ENCODE measurements around the gene FAM3C.

FAM3C gene

DNA sequence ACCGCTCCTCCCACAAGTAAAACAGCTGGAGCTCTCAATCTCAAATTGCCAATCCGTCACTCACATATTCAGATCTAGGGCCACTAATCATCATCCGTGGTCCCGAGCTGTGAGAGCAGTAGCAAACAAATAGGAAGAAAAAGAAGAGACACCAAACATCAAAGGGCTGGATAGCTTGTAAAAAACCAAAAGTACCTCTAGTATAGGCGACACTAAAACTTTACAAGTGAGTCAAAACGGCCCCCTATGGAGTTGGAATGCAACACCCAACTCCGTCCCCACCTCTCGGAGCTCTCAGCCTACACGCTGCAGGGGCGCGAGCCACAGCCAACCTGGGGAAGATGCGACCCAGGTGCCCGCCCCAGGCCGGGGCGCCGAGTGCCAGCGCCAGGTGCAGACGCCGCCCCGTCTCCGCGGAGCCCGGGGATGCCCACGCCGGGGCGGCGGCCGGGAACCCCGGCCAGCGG lies 581 bp downstream of the FAM3C start:
- no peaks in the 10 kb centered on the region for H3K27me3 ChIP-seq (ENCODE audit: control insufficient read depth, insufficient read depth, low read length, poor library complexity, severe bottlenecking)
- H3K36me3 ChIP-seq (ENCODE audit: control insufficient read depth, insufficient read depth, low read length) = no peaks in the 10 kb centered on the region
- peak overlapping the region; percentile 70 for H3K27ac ChIP-seq (ENCODE audit: insufficient read depth, low read depth, low read length, poor library complexity, severe bottlenecking)
- no peaks in the 10 kb centered on the region for H3K9me3 ChIP-seq (ENCODE audit: control insufficient read depth, low read length)
- 1% methylated on average over 29 to 30 of the region's 30 CpGs for WGBS, 2 experiments
- H3K4me3 ChIP-seq (ENCODE audit: insufficient read depth, low read depth, low read length) = peak overlapping the region; percentile 82
- H3K4me1 ChIP-seq (ENCODE audit: control insufficient read depth, insufficient read depth, low read length) = peaks cover 5% of the 10 kb centered on the region

DNA sequence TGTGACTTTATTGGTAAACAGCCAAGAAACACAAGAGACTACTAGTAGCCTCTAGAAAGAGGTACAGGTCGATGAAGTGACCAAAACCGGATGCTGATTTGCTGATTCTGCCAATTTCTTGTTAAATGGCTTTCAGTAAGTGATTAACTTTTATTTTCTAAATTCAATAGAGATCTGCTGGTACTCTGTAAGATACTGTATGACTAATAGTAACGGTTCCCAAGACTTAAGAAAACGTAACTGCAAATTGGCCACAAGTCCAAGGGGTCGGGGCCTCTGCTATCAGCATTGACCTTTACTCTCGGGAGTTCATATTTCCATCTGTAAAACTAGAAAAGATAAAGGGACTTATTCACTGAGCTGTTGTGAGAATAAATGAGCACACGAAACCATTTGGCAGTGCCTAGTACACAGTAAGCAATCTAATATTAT lies 1.4 kb downstream of the FAM3C start:
- Histone ChIP-seq H3K27me3 (ENCODE audit: control insufficient read depth, insufficient read depth, low read length, poor library complexity, severe bottlenecking) (no peaks in the 10 kb centered on the region), H3K36me3 (ENCODE audit: control insufficient read depth, insufficient read depth, low read length) (no peaks in the 10 kb centered on the region), H3K4me3 (ENCODE audit: insufficient read depth, low read depth, low read length) (no peak overlapping the region), H3K9me3 (ENCODE audit: control insufficient read depth, low read length) (no peaks in the 10 kb centered on the region), H3K27ac (ENCODE audit: insufficient read depth, low read depth, low read length, poor library complexity, severe bottlenecking) (no peak overlapping the region), H3K4me1 (ENCODE audit: control insufficient read depth, insufficient read depth, low read length) (peaks cover 5% of the 10 kb centered on the region)
- WGBS, 2 experiments = 95 to 96% methylated on average over 6 to 7 of the region's 7 CpGs

DNA sequence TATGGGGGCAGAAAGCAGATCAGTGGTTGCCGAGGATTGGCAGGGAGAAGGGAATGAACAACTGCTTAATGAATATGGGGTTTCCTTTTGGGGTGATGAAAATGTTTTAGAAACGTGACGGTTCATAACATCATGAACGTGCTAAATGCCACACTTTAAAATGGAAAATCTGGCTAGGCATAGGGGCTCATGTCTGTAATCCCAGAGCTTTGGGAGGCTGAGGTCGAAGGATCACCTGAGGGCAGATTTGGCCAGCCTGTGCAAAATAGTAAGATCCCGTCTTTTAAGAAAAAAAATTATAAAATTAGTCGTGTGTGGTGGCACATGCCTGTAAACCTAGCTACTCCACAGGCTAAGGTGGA lies 3.1 kb downstream of the FAM3C start:
- no peak overlapping the region for H3K27ac ChIP-seq (ENCODE audit: insufficient read depth, low read depth, low read length, poor library complexity, severe bottlenecking)
- H3K36me3 ChIP-seq (ENCODE audit: control insufficient read depth, insufficient read depth, low read length) = no peaks in the 10 kb centered on the region
- peaks cover 5% of the 10 kb centered on the region for H3K4me1 ChIP-seq (ENCODE audit: control insufficient read depth, insufficient read depth, low read length)
- H3K27me3 ChIP-seq (ENCODE audit: control insufficient read depth, insufficient read depth, low read length, poor library complexity, severe bottlenecking) = no peaks in the 10 kb centered on the region
- 97% methylated on average over 7 of the region's 7 CpGs for WGBS, 2 experiments
- no peak overlapping the region for H3K4me3 ChIP-seq (ENCODE audit: insufficient read depth, low read depth, low read length)
- H3K9me3 ChIP-seq (ENCODE audit: control insufficient read depth, low read length) = no peaks in the 10 kb centered on the region

DNA sequence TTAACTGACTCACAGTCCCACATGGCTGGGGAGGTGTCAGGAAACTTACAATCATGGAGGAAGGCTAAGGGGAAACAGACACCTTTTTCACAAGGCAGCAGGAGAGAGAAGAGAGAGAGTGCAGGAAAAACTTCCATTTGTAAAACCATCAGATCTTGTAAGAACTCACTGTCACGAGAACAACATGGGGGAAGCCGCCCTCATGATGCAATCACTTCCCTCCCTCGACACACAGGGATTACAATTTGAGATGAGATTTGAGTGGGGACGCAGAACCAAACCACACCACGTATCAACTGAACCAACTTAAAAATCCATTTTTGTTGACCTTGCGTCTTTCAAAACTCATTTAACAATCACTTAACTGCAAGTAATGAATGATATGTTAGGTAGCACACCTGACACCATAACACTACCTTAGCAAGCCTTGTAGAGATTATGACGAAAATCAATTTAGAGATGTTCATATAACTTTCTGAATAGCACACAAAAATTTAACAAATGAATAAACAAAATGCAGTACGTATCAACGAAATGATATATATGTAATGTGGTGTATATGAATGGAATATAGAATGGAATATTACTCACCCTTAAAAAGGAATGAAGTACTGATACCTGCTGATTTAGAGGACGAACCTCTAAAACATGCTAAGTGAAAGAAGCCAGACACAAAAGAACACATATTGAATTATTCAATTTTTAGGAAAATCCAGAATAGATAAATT lies 3.7 kb downstream of the FAM3C start:
- Histone ChIP-seq H3K27me3 (ENCODE audit: control insufficient read depth, insufficient read depth, low read length, poor library complexity, severe bottlenecking) (no peaks in the 10 kb centered on the region), H3K4me3 (ENCODE audit: insufficient read depth, low read depth, low read length) (no peak overlapping the region), H3K9me3 (ENCODE audit: control insufficient read depth, low read length) (no peaks in the 10 kb centered on the region), H3K36me3 (ENCODE audit: control insufficient read depth, insufficient read depth, low read length) (no peaks in the 10 kb centered on the region), H3K4me1 (ENCODE audit: control insufficient read depth, insufficient read depth, low read length) (peaks cover 5% of the 10 kb centered on the region), H3K27ac (ENCODE audit: insufficient read depth, low read depth, low read length, poor library complexity, severe bottlenecking) (no peak overlapping the region)
- 95 to 100% methylated on average over 6 to 10 of the region's 10 CpGs for WGBS, 2 experiments

DNA sequence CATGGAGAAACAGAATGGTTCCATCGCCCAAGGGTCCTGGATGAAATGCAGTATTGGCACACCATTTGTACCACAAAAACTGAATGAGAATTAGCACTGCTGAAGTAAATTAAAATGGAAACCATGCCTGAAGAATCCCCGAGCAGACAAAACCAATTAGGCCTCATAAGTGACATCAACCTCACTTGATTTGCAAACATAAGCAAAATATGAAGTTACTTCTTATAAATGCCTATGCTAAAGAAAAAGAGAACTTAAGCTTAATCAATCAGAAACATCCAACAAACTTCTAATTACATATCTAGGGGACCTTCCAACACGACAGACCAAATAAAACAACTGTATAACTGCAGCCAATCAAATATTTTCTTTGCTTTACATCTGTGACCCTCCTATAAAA lies 4.4 kb downstream of the FAM3C start:
- Histone ChIP-seq H3K4me3 (ENCODE audit: insufficient read depth, low read depth, low read length) (no peak overlapping the region), H3K27me3 (ENCODE audit: control insufficient read depth, insufficient read depth, low read length, poor library complexity, severe bottlenecking) (no peaks in the 10 kb centered on the region), H3K27ac (ENCODE audit: insufficient read depth, low read depth, low read length, poor library complexity, severe bottlenecking) (no peak overlapping the region), H3K36me3 (ENCODE audit: control insufficient read depth, insufficient read depth, low read length) (no peaks in the 10 kb centered on the region), H3K9me3 (ENCODE audit: control insufficient read depth, low read length) (no peaks in the 10 kb centered on the region), H3K4me1 (ENCODE audit: control insufficient read depth, insufficient read depth, low read length) (peaks cover 5% of the 10 kb centered on the region)
- 92 to 96% methylated on average over 3 of the region's 3 CpGs for WGBS, 2 experiments

DNA sequence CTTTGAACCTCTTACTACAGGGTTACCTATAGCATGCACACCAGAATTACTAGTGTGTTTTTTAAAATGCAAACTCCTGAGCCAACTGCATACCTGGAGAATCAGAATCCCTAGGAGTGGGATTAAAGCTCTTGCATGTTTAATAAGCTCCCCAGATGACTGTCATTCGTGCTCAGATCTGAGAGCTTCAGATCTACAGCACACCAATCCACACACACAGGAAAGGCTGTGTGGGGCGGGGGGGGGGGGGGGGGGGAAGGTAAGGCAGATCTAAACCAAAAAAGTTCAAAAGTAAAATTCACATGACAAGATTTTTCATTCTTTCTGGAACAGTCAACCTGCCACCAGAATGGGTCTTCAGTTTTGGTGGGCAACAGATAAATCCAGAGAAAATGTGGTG lies 5.5 kb downstream of the FAM3C start:
- WGBS, 2 experiments = no CpG with 5 or more reads among the region's 2 CpGs
- H3K9me3 ChIP-seq (ENCODE audit: control insufficient read depth, low read length) = no peaks in the 10 kb centered on the region
- no peaks in the 10 kb centered on the region for H3K36me3 ChIP-seq (ENCODE audit: control insufficient read depth, insufficient read depth, low read length)
- no peak overlapping the region for H3K27ac ChIP-seq (ENCODE audit: insufficient read depth, low read depth, low read length, poor library complexity, severe bottlenecking)
- H3K27me3 ChIP-seq (ENCODE audit: control insufficient read depth, insufficient read depth, low read length, poor library complexity, severe bottlenecking) = no peaks in the 10 kb centered on the region
- H3K4me3 ChIP-seq (ENCODE audit: insufficient read depth, low read depth, low read length) = no peak overlapping the region
- peaks cover 8% of the 10 kb centered on the region for H3K4me1 ChIP-seq (ENCODE audit: control insufficient read depth, insufficient read depth, low read length)

DNA sequence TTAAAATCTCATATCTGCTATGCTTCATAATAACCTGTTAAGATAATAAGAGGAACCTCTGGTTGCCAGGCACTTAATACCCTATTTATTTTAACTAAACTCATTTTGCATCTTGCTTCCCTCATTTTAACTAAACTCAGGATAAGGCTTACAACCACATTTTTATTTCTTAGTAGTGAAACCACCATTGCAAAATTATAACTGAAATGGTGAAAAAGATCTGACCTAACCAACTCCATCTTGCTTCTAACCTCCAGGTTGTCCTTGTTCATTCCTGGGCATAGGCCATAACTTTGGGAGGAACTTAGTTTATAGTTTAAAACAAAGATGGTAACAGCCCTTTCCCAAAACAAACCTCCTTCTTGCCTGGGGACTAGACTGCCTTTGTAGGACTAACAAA lies 6.0 kb downstream of the FAM3C start:
- Histone ChIP-seq H3K27me3 (ENCODE audit: control insufficient read depth, insufficient read depth, low read length, poor library complexity, severe bottlenecking) (no peaks in the 10 kb centered on the region), H3K36me3 (ENCODE audit: control insufficient read depth, insufficient read depth, low read length) (no peaks in the 10 kb centered on the region), H3K27ac (ENCODE audit: insufficient read depth, low read depth, low read length, poor library complexity, severe bottlenecking) (no peak overlapping the region), H3K4me3 (ENCODE audit: insufficient read depth, low read depth, low read length) (no peak overlapping the region), H3K4me1 (ENCODE audit: control insufficient read depth, insufficient read depth, low read length) (peaks cover 11% of the 10 kb centered on the region), H3K9me3 (ENCODE audit: control insufficient read depth, low read length) (no peaks in the 10 kb centered on the region)

DNA sequence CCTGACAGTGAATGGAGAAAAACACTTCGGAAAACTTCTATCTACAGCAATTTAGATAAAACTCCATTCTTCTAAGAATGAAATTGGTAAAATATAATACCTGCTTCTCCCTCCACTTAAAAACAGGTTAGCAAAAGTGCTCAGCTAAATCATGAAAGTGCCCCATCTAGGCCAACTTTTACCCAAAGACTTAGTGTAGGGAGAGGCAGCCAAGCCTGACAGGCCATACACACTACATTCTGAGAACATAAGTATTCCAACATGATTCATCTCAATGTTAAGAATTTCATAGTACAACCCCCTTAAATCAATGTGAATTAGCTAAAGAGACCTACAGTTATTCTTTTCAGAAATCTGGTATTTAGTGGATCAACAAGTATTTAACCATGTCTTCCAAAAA lies 7.2 kb downstream of the FAM3C start:
- Histone ChIP-seq H3K27me3 (ENCODE audit: control insufficient read depth, insufficient read depth, low read length, poor library complexity, severe bottlenecking) (no peaks in the 10 kb centered on the region), H3K36me3 (ENCODE audit: control insufficient read depth, insufficient read depth, low read length) (no peaks in the 10 kb centered on the region), H3K4me3 (ENCODE audit: insufficient read depth, low read depth, low read length) (no peak overlapping the region), H3K27ac (ENCODE audit: insufficient read depth, low read depth, low read length, poor library complexity, severe bottlenecking) (no peak overlapping the region), H3K4me1 (ENCODE audit: control insufficient read depth, insufficient read depth, low read length) (peaks cover 5% of the 10 kb centered on the region), H3K9me3 (ENCODE audit: control insufficient read depth, low read length) (no peaks in the 10 kb centered on the region)
- 100% methylated on average over 1 of the region's 1 CpG; no CpG with 5 or more reads in 1 of the 2 experiments for WGBS, 2 experiments

DNA sequence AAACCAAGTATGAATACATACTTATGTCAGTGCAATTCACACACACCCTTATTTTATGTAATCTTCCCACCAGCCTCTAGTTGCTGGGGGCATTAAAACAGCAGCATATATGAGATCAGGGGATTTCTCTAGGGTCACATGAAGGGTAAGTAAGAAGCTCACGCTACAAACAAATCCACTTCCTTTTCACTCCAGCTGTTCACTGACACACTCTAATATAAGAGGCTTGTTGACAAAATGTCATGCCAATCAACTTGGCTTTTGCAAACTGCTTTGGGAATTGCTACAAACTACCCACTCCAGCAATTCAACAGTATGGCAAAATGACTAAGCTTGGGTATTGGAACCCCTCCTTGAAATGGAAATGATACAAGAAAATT lies 10.3 kb downstream of the FAM3C start:
- no peak overlapping the region for H3K27ac ChIP-seq (ENCODE audit: insufficient read depth, low read depth, low read length, poor library complexity, severe bottlenecking)
- H3K27me3 ChIP-seq (ENCODE audit: control insufficient read depth, insufficient read depth, low read length, poor library complexity, severe bottlenecking) = no peaks in the 10 kb centered on the region
- no peaks in the 10 kb centered on the region for H3K9me3 ChIP-seq (ENCODE audit: control insufficient read depth, low read length)
- peaks cover 5% of the 10 kb centered on the region for H3K4me1 ChIP-seq (ENCODE audit: control insufficient read depth, insufficient read depth, low read length)
- H3K36me3 ChIP-seq (ENCODE audit: control insufficient read depth, insufficient read depth, low read length) = no peaks in the 10 kb centered on the region
- no peak overlapping the region for H3K4me3 ChIP-seq (ENCODE audit: insufficient read depth, low read depth, low read length)
- 79 to 86% methylated on average over 1 of the region's 1 CpG for WGBS, 2 experiments

DNA sequence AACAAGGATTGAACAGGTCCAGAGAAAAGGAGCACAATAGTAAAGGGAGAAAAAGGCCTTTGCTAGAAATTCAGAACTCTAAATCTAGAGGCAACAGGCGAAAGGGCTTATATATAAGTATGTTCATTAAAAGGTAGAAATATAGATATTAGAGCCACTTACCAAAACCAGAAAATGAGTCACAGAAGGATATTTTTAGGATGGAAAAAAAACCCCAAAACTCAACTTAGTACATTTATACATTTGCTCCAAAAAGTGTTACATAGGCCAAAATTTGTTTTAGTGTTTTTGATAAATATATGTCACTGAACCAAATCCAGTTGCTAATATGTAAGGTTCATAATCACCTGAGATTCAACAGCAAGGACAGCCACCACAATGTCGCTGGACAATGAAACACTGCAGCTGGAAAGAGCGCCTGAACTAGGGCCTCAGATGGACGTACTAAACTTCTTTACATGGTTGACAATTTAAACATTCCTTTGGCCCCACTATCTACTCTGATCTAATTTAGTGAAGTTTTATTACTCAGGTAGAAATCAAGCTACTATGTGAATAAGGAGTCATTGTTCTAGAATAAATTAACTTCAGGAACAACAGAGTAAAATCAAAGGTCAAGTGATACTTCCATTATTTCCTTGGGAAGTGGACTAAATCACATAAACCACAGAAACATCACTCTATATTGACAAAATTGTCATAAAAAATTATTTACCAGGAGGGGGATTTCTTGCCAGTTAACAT lies 10.9 kb downstream of the FAM3C start:
- H3K4me1 ChIP-seq (ENCODE audit: control insufficient read depth, insufficient read depth, low read length) = peaks cover 5% of the 10 kb centered on the region
- WGBS, 2 experiments = 89 to 98% methylated on average over 4 of the region's 4 CpGs
- H3K4me3 ChIP-seq (ENCODE audit: insufficient read depth, low read depth, low read length) = no peak overlapping the region
- no peaks in the 10 kb centered on the region for H3K27me3 ChIP-seq (ENCODE audit: control insufficient read depth, insufficient read depth, low read length, poor library complexity, severe bottlenecking)
- no peaks in the 10 kb centered on the region for H3K9me3 ChIP-seq (ENCODE audit: control insufficient read depth, low read length)
- no peak overlapping the region for H3K27ac ChIP-seq (ENCODE audit: insufficient read depth, low read depth, low read length, poor library complexity, severe bottlenecking)
- no peaks in the 10 kb centered on the region for H3K36me3 ChIP-seq (ENCODE audit: control insufficient read depth, insufficient read depth, low read length)

Measured in ectodermal cell (in vitro differentiated cells).